Measurements from ENCODE around the gene SFXN4.

DNA sequence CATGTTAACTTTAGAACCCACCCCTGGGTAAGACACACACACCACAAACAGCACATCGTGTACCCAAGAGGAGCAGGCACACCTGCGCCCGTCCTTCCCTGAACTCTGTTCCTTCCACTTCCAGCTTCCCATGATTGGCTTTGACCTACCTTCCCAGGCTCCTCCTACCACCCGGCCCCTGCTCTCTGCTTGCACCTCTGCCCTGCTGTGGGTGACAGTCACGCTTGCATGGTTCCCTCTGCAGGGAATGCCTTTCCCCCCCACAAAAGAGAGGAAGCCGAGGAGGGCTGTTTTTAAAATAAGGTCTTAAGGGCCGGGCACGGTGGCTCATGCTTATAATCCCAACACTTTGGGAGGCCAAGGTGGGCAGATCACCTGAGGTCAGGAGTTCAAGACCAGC is 16.4 kb downstream of the SFXN4 start:
- TF ChIP-seq, protein P1, sequence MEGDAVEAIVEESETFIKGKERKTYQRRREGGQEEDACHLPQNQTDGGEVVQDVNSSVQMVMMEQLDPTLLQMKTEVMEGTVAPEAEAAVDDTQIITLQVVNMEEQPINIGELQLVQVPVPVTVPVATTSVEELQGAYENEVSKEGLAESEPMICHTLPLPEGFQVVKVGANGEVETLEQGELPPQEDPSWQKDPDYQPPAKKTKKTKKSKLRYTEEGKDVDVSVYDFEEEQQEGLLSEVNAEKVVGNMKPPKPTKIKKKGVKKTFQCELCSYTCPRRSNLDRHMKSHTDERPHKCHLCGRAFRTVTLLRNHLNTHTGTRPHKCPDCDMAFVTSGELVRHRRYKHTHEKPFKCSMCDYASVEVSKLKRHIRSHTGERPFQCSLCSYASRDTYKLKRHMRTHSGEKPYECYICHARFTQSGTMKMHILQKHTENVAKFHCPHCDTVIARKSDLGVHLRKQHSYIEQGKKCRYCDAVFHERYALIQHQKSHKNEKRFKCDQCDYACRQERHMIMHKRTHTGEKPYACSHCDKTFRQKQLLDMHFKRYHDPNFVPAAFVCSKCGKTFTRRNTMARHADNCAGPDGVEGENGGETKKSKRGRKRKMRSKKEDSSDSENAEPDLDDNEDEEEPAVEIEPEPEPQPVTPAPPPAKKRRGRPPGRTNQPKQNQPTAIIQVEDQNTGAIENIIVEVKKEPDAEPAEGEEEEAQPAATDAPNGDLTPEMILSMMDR (IDR thresholded peaks at IDR 0.05) = no peak
- no peak for TF ChIP-seq POLR2A (IDR thresholded peaks at IDR 0.05)

All from esophagus squamous epithelium (tissue), 4 donors.